BE2C (cell line): Measurements from ENCODE around the gene SLC1A5.

Experiments
- DNase-seq: peaks from one replicate; pipeline ENCODE4 v3.0.0-alpha.2; 2020
- H3K27me3 ChIP-seq: fragments of 250-450 bp; sonication (Bioruptor Pico); 2 replicates; pipeline ENCODE4 v1.5.1; 2020; ENCODE audit warnings: mild to moderate bottlenecking
- H3K36me3 ChIP-seq: fragments of 250-450 bp; sonication (Bioruptor Pico); 2 replicates; pipeline ENCODE4 v1.5.1; 2020; ENCODE audit warnings: mild to moderate bottlenecking
- H3K4me1 ChIP-seq: fragments of 250-450 bp; sonication (Bioruptor Pico); 2 replicates; pipeline ENCODE4 v1.5.1; 2020
- H3K4me3 ChIP-seq: 2 replicates; pipeline ENCODE4 v1.5.1; 2011; ENCODE audit warnings: low read depth, low read length
- H3K9me3 ChIP-seq: fragments of 250-450 bp; sonication (Bioruptor Pico); 2 replicates; pipeline ENCODE4 v1.5.1; 2020
- TF ChIP-seq, protein P1 (sequence below): IDR thresholded peaks from 2 replicates; pipeline ENCODE4 v1.5.1; 2012; ENCODE audit warnings: mild to moderate bottlenecking, low read depth, low read length

Gene SLC1A5

DNA sequence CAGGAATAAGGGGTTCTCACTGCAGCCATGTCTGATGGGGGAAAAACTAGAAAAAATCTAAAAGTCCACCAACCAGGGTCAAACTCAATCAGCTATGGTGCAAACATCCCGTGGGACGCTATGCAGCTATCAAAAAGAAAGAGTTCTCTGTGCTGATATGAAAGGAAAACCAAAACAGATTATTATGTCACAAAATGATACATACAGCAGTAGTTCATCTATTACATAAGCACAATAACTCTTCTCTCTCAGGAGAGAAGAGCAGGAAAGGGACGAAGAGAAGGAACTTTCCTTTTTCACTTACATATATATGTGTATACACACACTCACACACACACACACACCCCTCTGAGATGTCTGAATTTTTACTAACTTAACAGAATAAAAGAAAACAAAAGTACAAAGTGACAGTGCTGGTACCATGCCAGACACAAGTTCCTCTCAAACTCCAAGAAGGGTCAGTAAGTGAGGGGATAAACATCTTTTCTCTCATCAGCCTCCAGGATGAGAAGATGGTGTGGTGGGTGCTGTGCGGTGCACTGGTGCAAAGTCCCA is 45.4 kb downstream of the SLC1A5 start:
- TF ChIP-seq, protein P1, sequence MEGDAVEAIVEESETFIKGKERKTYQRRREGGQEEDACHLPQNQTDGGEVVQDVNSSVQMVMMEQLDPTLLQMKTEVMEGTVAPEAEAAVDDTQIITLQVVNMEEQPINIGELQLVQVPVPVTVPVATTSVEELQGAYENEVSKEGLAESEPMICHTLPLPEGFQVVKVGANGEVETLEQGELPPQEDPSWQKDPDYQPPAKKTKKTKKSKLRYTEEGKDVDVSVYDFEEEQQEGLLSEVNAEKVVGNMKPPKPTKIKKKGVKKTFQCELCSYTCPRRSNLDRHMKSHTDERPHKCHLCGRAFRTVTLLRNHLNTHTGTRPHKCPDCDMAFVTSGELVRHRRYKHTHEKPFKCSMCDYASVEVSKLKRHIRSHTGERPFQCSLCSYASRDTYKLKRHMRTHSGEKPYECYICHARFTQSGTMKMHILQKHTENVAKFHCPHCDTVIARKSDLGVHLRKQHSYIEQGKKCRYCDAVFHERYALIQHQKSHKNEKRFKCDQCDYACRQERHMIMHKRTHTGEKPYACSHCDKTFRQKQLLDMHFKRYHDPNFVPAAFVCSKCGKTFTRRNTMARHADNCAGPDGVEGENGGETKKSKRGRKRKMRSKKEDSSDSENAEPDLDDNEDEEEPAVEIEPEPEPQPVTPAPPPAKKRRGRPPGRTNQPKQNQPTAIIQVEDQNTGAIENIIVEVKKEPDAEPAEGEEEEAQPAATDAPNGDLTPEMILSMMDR: no peak
- Histone ChIP-seq H3K9me3 (no peaks in the 10 kb centered on the region), H3K27me3 (no peaks in the 10 kb centered on the region), H3K4me1 (peaks cover 4% of the 10 kb centered on the region), H3K4me3 (no peak overlapping the region), H3K36me3 (peaks cover 47% of the 10 kb centered on the region)
- no peak for DNase-seq

DNA sequence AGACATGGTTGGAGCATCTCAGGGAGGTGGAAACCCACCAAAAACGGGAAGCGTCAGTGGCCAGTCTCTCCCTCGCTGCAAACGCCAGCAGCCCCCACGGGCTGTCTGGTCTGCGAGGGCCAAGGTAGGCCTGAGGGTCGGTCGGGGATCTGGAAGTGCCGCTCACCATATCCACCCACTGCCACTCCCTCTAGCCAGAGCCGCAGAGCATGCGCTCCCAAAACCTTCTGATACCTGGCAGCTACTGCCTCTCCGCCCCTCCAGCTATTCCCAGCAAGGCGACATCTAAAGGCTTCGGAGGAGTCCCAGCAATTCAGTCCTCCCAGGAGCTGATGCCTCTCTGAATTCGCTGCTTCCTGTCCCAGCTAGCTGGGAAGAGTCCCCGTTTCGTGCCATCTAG is 46.9 kb downstream of the SLC1A5 start:
- no peaks in the 10 kb centered on the region for H3K9me3 ChIP-seq
- H3K4me3 ChIP-seq: no peak overlapping the region
- peaks cover 60% of the 10 kb centered on the region for H3K36me3 ChIP-seq
- no peaks in the 10 kb centered on the region for H3K27me3 ChIP-seq
- TF ChIP-seq, protein P1: no peak
- no peak for DNase-seq
- peaks cover 11% of the 10 kb centered on the region for H3K4me1 ChIP-seq

DNA sequence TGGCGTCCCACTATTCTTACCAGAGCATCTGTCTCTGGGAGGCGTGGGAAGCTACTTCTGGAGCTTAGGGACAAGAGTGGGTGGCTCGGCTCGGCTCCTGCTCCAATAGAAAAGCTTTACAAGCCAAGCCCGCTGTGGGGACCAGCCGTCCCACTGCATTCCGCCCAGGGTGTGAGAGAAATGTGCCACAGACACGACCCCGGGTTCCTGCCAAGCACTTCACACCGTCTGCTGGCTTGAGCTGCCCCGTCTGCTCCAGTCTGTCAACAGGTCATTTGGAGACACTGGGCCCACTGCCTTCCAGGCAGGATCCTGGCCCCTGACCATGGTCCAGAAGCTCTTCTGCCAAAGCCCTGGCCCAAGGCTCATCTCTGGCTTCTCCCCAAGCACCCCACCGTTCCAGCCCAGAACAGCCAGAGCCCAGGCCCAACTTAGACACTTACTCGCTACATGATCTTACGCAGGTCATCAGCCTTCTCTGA is 49.1 kb downstream of the SLC1A5 start:
- peaks cover 70% of the 10 kb centered on the region for H3K36me3 ChIP-seq
- TF ChIP-seq, protein P1: no peak
- H3K27me3 ChIP-seq: no peaks in the 10 kb centered on the region
- H3K4me1 ChIP-seq: peaks cover 11% of the 10 kb centered on the region
- DNase-seq: no peak
- H3K4me3 ChIP-seq: no peak overlapping the region
- H3K9me3 ChIP-seq: no peaks in the 10 kb centered on the region

DNA sequence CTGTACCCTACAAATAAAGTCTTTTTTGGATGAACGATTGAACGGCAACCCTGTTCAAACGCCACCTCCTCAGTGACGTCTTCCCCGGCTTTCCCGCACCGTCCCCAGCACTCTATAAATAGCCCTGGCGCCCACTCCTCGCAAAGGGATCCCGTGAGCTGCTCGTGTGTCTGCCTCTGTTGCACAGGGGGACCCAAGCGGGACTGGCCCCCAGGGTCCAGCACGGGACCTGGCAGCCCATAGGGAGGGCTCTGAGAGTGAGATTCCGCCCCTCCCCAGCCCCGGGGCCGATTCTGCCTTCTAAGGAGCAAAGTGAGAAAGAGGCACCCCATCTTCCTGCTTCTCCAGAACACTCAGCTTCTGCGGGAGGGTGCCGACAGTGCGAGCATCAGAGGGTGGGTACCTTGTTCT is 50.6 kb downstream of the SLC1A5 start:
- Histone ChIP-seq H3K9me3 (no peaks in the 10 kb centered on the region), H3K4me3 (no peak overlapping the region), H3K4me1 (peaks cover 11% of the 10 kb centered on the region), H3K27me3 (no peaks in the 10 kb centered on the region), H3K36me3 (peaks cover 77% of the 10 kb centered on the region)
- TF ChIP-seq, protein P1: no peak
- no peak for DNase-seq

DNA sequence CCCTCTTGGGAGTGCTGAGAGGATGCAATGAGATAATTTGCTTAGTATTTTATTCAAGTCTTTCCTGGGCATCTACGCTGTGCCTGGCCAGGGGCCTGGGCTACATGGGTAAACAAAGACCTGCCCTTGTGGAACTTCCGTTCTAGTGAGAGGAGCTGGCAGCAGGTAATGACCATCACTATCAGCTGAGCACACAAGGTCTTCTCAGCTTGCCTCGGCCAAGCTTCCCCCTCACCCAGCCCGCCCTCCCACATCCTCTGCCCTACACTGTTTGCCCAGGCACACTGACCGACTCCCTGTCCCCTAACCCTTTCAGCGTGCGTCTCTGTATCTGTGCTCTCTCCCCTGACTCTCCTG is 51.1 kb downstream of the SLC1A5 start:
- Histone ChIP-seq H3K27me3 (no peaks in the 10 kb centered on the region), H3K4me1 (peaks cover 11% of the 10 kb centered on the region), H3K36me3 (peaks cover 79% of the 10 kb centered on the region), H3K4me3 (no peak overlapping the region), H3K9me3 (no peaks in the 10 kb centered on the region)
- TF ChIP-seq, protein P1: no peak
- DNase-seq: no peak

DNA sequence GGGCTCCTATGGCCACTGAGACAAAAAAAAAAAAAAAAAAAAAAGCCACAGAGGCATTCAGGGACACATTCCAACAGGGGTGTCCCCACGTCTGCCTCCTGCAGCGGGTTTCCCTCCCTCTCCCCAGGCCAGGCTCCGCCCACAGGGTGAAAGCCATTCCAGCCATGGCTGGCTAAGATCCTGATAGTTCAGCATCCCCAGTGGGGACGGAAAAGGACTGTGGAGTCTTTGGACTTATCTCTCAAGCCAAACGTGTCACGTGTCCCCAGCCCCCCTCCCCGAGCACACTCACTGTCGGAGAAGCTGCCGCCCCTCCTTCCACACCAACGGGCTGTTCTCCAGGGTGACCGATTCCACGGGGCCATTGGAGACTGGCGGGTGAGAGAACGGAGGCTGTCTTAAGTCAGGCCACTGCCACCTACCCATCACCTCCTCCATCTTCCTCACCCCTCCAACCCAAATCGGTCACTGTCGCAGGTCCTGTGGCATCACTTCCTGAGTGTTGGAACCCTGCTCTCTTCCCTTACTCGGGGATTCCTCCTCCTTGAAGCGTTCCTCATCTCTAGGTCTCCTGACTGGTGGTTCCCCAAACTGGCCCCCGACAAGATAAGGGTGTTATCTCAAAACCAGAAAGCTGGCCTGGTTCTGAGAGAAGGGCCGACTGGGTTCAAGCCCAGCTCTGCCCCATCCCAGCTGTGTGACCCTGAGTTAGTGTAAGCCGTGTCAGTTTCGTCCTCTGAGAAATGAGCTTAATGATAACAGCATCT is 51.7 kb downstream of the SLC1A5 start:
- Histone ChIP-seq H3K27me3 (no peaks in the 10 kb centered on the region), H3K4me3 (no peak overlapping the region), H3K9me3 (no peaks in the 10 kb centered on the region), H3K36me3 (peaks cover 79% of the 10 kb centered on the region), H3K4me1 (peaks cover 11% of the 10 kb centered on the region)
- peak; percentile 62 for DNase-seq
- TF ChIP-seq, protein P1: no peak
